T-helper 1 cell treated with Interleukin-12 subunit alpha and Interleukin-12 subunit beta and Interleukin-4 antibody, amounts not matched to agents 30 ng/mL and 1 ng/mL, for 36 hours (primary cell): ENCODE measurements around the gene MTUS2. TPM values are rescaled to one million over a fixed set of nuclear protein-coding genes. Genes with fewer than 3 reads are reported as not detected.

Experiments used
- intact Hi-C: fragments of 100-400 bp; cut with micrococcal nuclease; formaldehyde crosslinking; loops from one replicate; pipeline ENCODE4 v1.15.1; 2024
- total RNA-seq: library from RNA; stranded (reverse); gene quantifications from 2 replicates; pipeline ENCODE4 v1.2.3, GENCODE V29; 2022

The MTUS2 gene
- total RNA-seq, 1 donor from 2014 or later, result not detected

GRCh38 chr13:29540334-29540733, 720.2 kb downstream of the MTUS2 start:
- intact Hi-C loops, result no loop called here

- intact Hi-C loops, result no loop called here
Observed at GRCh38 chr13:29540799-29541198, 720.7 kb downstream of the MTUS2 start.

- intact Hi-C loops, result no loop called here
Observed at GRCh38 chr13:29541400-29541799, 721.3 kb downstream of the MTUS2 start.

GRCh38 chr13:29542381-29542780, 722.2 kb downstream of the MTUS2 start:
- intact Hi-C loops, result no loop called here

DNA sequence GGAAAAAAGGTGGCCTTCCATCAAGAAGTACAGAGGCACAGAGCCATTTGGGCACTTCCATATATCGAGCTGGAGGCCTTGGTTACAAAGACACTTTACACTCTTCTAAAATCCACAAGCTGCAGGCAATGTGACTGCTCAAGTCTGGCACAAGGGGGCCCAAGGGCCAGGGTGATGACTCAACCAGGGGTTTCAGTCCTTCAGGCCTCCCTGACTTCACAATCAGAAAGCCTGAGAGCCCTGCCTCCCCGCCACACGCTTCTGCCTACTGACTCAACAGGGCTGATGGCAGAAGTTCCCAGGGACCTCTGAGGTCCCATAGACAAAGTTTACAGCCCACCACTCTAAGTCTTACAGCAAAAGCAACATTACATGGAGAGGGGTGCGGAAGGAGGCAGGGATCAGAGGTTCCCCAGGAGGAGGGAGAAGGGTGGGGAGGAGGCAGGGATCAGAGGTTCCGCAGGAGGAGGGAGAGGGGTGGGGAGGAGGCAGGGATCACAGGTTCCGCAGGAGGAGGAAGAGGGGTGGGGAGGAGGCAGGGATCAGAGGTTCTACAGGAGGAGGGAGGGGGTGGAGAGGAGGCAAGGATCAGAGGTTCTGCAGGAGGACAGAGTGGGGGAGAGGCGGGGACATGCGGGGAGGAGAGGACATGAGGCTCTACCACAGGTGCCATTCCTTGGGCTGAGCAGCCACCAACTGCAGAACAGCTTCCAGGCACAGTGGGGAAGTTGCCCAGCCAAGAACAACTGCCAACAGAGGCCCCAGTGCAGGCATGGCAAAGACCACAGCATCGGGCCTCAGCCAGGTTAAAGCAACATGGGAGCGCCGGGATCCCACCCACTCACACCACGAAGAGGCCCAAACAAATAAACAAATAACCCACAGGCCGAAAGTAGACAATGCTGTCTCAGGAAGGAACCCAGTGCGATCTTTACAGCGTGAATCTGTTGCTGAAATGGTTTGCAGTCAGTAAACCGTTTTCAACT, 723.4 kb downstream of the MTUS2 start:
- intact Hi-C loops, result no loop called here

GRCh38 chr13:29545988-29546387, 725.8 kb downstream of the MTUS2 start:
- intact Hi-C loops, result no loop called here

DNA sequence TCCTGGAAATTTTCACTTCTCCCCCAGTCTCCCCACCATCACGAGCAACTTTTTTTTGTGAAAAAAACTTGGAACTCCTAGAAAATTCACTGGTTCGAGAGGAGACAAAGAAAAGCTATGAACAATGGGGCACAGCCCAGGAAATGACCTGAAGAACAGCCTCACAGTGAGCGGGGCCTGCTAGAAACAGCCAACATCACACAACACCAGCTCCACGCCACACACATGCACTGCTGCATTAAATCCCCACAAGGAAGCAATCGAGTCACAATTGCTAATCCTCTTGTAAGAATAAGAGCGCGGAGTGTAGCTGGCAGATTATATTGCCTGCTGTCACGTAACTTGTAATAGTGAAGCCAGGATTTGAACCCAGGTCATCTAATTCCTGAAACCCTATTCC, 726.5 kb downstream of the MTUS2 start:
- intact Hi-C loops, result no loop called here

DNA sequence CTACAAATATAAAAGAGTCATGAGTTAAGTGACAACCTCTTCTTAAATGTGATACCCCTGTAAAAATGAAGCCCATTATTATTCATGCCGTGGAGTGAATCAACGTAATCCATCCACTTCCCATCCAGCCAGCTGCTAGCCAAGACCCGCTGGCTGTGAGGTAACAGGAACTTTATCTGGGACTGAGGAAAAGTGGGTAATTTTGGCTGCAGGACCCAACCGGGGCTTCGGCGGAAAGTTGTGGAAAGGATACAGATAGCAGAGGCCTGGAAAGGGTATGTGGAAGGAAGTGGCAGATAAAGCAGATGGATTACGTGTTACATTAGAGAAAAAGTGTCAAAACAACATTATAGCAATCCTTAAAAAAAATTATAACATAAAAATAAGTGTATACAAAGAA, 727.0 kb downstream of the MTUS2 start:
- intact Hi-C loops, result no loop called here

GRCh38 chr13:29548722-29549121, 728.6 kb downstream of the MTUS2 start:
- intact Hi-C loops, result no loop called here

DNA sequence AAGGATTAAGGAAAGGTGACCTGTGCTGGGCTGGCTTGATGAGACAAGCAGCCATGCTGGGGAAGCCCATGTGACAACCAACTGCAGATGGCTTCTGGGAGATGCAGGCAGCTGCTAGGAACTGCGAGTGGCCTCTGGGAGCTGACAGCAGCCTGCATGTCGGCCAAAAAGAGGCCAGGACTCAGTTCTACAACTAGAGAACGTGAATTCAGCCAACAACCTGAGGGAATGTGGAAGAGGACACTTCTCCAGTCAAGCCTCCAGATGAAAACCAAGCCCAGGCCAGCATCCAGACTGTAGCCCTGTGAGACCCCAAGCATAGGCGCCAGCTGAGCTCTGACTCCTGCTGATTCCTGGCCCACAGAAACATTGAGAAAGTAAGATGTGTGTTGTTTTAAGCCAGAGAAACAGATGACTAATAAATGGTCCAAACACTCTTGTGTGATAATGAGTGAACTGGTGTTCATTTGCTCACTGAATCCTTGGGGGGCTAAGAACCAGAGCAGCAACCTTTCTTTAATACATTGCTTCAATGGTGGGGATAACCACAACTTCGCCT, 730.4 kb downstream of the MTUS2 start:
- intact Hi-C loops, result no loop called here

- intact Hi-C loops, result no loop called here
Observed at GRCh38 chr13:29551214-29551613, 731.1 kb downstream of the MTUS2 start.

Other genes with a start within 250 kb of the MTUS2 start
- 98.9 and 100 TPM in 2 replicates for gene POMP, start 161.2 kb upstream of the MTUS2 start, total RNA-seq
- gene SLC46A3, start 101.4 kb upstream of the MTUS2 start, total RNA-seq, result 11.2 and 11.4 TPM in 2 replicates